ENCODE results near the gene LMX1B.
"Not testable (repeated sequence)": the region's sequence is repeated elsewhere in the genome, so short reads cannot be mapped to it uniquely, and the experiment has no call there.

The LMX1B gene

GRCh38 chr9:126633881-126634558, 20.3 kb downstream of the LMX1B start:
- DNase-seq (ENCODE audit: low read depth, low spot score), result no peak

GRCh38 chr9:126635061-126635460, 21.3 kb downstream of the LMX1B start:
- DNase-seq (ENCODE audit: low read depth, low spot score), result no peak

GRCh38 chr9:126635661-126636439, 22.1 kb downstream of the LMX1B start:
- no peak for DNase-seq (ENCODE audit: low read depth, low spot score)

GRCh38 chr9:126636983-126637798, 23.5 kb downstream of the LMX1B start:
- DNase-seq (ENCODE audit: low read depth, low spot score), result no peak

DNA sequence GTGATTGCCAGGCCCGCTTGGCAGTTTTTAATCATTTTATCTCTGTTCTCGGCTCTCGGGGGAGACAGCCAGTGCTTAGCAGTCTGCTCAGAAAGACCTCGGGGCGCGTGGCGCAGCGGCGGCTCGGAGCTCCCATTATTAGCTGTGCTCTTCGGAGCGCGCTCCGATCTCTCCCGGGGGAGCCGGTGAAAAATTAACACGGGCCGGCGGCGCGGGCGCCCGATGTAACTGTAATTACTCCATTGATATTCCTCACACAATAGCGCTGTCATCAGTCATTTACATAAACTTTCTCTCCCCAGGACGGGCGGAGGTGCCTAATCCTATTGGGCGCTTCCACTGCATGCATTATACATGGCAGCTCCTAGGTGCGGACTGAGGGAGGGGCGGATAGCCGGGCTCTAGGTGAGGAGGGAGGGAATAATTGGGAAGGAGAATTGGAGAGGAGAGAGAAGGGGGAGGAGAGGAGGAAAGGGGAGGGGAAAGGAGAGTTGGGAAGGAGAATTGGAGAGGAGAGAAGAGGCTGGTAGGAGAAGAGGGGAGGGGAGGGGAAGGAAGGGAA, 24.9 kb downstream of the LMX1B start:
- DNase-seq (ENCODE audit: low read depth, low spot score), result no peak

- DNase-seq (ENCODE audit: low read depth, low spot score), result no peak
These were observed 25.7 kb downstream of the LMX1B start for GRCh38 chr9:126639318-126640000.

DNA sequence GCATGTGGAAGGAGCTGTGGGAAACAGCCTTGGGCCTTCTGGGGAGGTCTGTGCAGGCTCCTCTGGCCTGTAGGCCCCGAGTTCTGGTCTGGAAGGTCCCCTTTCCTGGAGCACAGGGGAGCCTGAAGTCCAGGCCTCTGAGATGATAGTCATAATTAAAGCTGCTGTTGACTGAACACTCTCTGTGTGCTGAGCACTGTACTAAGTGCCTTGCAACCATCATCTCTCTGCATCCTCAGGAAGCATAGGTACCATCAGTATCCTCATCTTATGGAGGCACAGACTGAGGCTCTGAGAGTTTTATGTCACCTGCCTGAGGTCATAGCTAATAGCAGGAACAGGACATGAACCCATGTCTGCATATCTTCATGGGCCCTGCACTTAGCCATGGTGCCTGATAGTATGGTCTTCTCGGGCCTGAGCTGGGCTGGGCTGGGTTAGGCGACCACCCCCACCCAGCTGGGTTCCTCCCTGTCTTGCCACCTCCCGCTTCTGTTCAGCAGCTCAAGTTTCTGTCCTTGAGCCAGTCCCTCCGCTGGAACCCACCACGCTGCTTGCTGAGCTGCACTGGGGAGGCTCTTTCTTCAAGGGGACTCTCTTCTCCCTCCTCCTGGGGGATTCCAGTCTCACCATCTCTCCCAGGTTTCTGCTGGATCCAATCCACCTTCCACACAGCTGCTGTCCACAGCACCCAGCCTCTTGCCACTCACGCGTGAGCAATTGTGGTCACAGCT, 27.6 kb downstream of the LMX1B start:
- DNase-seq (ENCODE audit: low read depth, low spot score), result no peak

GRCh38 chr9:126642010-126642744, 28.4 kb downstream of the LMX1B start:
- no peak for DNase-seq (ENCODE audit: low read depth, low spot score)

- DNase-seq (ENCODE audit: low read depth, low spot score), result no peak
These were observed 29.1 kb downstream of the LMX1B start for GRCh38 chr9:126642839-126643238.

GRCh38 chr9:126643945-126644527, 30.3 kb downstream of the LMX1B start:
- no peak for DNase-seq (ENCODE audit: low read depth, low spot score)

DNA sequence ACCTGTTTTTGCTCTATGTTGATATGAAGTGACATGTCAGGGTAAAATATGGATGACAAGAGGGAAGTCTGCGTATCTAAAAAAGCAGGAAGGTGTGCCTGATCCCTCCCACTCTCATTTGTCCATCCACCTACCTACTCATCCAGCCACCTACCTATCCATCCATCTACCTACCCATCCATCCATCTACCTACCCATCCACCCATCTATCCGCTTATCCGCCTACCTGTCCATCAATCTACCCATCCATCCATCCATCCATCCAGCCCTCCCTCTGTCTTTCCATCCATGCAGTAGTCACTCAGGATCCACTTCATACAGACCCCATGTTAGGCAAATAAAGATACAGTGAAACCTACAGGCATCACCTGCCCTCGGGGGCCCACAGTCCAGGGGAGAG, 32.4 kb downstream of the LMX1B start:
- DNase-seq (ENCODE audit: low read depth, low spot score), result no peak

DNA sequence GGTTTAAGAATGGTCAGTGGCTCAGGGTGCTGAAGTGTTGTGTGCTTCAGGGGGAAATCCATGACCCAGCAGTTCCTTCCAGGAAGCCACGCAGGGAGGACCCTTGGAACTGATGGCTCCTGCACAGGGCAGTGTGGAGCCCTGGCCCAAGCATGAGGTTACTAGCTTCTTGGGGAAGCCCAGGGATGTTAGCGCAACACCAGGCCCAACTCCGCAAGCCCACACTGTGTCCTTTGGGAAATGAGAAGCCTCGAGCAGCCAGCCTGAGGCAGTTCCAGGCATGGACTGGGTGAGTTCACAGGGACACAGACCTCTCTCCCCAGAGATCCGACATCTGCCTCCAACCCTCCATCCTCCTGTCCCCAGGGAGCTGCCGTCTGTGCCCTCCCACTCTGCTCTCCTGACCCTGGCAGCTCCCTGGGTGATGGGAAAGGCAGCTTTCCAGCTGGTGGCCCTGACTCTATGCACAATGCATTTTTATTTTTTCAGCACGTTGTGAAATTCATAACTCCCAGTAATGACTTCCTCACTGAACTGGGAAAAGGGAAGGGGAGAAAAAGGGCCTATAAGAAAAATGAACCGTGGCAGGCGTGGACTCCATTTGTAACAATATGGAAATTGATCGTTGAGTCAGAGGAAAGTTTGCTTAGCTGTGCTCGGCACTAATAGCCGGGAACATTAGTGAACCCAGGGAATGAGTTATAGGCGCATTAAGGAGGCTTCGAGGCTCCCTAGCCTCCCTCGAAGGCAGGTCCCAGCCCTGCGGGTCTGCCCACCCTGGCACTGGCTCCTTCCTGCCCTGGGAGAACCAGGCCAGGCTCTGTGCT, 34.1 kb downstream of the LMX1B start:
- DNase-seq (ENCODE audit: low read depth, low spot score), result no peak

- no peak for DNase-seq (ENCODE audit: low read depth, low spot score)
These were observed 35.7 kb downstream of the LMX1B start for GRCh38 chr9:126649477-126649876.

DNA sequence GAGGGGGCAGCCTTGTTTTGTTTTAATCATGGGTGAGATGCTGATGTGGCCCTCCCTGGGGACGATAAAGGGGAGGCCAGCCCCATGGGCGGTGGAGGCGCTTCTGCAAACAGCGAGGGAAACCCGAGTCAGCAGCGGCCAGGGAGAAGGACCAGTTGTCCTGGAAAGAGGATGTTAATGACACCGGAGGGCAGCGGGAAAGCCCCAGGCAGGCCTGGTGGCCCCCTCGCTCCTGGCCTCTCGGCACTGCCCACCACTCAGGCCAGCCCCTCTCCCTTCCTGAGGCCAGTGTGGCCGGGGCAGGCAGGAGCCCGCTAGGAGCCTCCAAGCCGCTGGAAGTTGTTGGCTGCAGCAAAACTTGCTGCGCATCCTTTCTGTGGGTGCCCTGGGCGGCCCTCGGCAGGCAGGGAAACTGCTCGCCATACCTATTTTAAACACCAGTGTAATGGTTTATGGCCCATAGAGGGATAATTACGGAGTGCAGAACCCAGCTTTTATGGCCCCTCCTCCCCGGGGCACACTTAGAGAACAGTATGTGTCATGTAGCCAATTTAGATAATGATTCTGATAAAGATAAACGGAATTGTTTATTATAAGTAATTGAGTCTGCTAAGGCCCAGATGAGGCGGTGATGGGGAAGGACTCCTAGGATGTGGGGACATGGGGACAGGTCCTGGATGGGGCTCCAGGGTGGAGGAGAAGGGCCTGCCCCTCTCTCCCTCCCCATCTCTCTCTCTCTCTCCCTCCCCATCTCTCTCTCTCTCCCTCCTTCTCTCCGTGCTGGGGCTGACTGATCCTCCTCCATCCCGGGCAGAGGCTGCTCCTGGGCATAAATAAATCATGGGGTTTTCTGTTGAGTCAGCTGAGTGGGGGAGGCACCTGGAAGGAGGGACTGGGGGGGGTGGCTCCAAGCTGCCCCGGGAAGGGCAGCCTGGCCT, 36.9 kb downstream of the LMX1B start:
- no peak for DNase-seq (ENCODE audit: low read depth, low spot score)

- no peak for DNase-seq (ENCODE audit: low read depth, low spot score)
These were observed 38.4 kb downstream of the LMX1B start for GRCh38 chr9:126652140-126652582.

- DNase-seq (ENCODE audit: low read depth, low spot score), result no peak
These were observed 40.4 kb downstream of the LMX1B start for GRCh38 chr9:126654124-126654523.

GRCh38 chr9:126656214-126656613, 42.5 kb downstream of the LMX1B start:
- DNase-seq (ENCODE audit: low read depth, low spot score), result not testable (repeated sequence)
